Limb (tissue), 2 donors: Measurements from ENCODE around the gene TCFL5.
"Not testable (repeated sequence)": the region's sequence is repeated elsewhere in the genome, so short reads cannot be mapped to it uniquely, and the experiment has no call there.

Experiments used
- DNase-seq, 2 donors: peaks; one replicate each; pipeline ENCODE4 v3.0.0-alpha.2; 2016; ENCODE audit errors: extremely low spot score in 2 of 2

Gene TCFL5

DNA sequence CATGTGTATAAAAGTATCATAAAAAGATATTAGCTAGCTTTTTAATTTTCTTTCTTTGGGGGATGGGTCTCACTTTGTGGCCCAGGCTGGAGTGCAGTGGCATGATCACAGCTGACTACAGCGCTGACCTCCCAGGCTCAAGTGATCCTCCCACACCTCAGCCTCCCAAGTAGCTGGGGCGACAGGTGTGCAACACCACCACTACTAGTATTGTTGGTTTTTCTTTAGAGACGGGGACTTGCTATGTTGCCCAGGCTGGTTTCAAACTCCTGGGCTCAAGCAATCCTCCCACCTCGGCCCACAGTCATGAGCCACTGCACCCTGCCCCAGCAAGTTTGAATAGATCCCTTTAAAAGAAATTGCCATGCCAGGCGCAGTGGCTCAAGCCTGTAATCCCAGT, 6.5 kb downstream of the TCFL5 start:
- no peak for DNase-seq

- no peak for DNase-seq
Measured at GRCh38 chr20:62854121-62854520, 7.5 kb downstream of the TCFL5 start.

- DNase-seq, result not testable (repeated sequence)
Measured at GRCh38 chr20:62853304-62853703, 8.3 kb downstream of the TCFL5 start.

DNA sequence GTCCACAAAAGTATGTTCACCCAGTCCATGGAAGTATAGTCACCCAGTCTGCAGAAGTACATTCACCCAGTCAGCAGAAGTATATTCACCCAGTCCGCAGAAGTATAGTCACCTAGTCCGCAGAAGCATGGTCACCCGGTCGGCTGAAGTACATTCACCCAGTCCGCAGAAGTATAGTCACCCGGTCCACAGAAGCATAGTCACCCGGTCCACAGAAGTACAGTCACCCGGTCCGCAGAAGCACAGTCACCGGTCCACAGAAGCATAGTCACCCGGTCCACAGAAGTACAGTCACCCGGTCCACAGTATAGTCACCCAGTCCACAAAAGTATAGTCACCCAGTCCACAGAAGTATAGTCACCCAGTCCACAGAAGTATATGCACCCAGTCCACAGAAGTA, 8.8 kb downstream of the TCFL5 start:
- DNase-seq, result no peak

GRCh38 chr20:62852196-62852595, 9.4 kb downstream of the TCFL5 start:
- no peak for DNase-seq

GRCh38 chr20:62850333-62850974, 11.2 kb downstream of the TCFL5 start:
- peak in 1 of 2 donors; percentile 45 for DNase-seq

- no peak for DNase-seq
Measured at GRCh38 chr20:62849431-62849830, 12.2 kb downstream of the TCFL5 start.

- DNase-seq, result not testable (repeated sequence)
Measured at GRCh38 chr20:62848917-62849316, 12.7 kb downstream of the TCFL5 start.

- peak in 1 of 2 donors; percentile 48 for DNase-seq
Measured at GRCh38 chr20:62846166-62846890, 15.3 kb downstream of the TCFL5 start.

DNA sequence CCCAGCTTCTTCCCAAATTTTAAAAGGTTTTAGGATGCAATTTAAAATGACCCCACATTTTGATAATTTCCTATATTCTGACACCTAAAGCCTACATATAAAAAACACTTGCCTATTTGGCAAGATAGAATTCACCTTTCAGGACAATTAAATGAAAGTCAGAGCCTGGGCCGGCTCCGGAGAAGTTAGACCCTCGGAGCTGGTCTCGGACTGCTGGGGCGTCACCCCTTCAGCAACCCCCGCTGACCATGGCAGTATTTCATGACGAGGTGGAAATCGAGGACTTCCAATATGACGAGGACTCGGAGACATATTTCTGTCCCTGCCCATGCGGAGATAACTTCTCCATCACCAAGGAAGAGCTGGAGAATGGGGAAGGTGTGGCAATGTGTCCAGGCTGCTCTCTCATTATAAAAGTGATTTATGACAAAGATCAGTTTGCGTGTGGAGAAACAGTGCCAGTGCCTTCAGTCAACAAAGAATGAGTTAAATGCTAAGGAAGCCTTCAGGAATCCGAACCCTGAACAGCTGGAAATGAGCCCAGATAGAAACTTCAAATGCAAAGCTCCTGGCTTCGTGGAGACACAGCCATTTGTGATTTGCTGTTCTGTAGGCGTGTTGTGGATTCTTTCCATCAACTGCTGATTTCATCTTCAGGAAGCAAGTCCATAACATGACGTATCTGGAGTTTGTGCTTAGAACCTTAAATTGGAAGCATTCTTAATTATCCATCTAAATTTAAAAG, 16.0 kb downstream of the TCFL5 start:
- no peak for DNase-seq

DNA sequence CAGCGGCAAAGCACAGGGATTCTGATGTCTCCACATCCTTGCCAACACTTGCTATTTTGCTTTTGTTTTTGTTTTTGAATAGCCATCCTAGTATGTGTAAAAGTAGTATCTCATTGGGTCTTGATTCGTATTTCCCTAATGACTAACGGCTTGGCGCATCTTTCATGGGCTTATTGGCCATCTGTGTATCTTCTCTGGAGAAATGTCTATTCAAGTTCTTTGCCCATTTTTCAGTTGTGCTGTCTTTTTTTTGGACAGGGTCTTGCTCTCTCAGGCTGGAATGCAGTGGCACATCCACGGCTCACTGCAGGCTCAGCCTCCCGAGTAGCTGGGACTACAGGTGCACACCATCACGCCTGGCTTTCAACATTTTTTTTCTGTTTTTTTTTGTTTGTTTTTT, 17.4 kb downstream of the TCFL5 start:
- DNase-seq, result no peak

DNA sequence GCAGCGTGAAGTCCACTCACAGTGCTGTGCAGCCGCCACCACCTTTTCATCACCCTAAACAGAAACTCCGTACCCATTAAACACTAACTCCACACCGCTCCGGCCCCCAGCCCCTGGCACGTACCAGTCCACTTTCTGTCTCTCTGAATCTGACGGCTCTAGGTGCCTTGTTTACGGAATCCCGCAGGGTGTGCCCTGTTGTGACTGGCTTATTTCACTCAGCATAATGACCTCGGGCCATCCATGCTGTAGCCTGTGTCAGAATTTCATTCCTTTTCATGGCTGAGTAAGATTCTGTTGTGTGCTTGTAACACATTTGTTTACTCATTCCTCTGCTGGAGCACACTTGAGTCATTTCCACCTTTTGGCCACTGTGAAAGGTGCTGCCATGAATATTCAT, 18.0 kb downstream of the TCFL5 start:
- no peak for DNase-seq

- DNase-seq, result no peak
Measured at GRCh38 chr20:62841705-62842212, 19.9 kb downstream of the TCFL5 start.

- peak in 1 of 2 donors; percentile 29 for DNase-seq
Measured at GRCh38 chr20:62840244-62841197, 21.1 kb downstream of the TCFL5 start.

GRCh38 chr20:62839816-62840215, 21.8 kb downstream of the TCFL5 start:
- peak in 1 of 2 donors; percentile 38 for DNase-seq

- no peak for DNase-seq
Measured at GRCh38 chr20:62839261-62839660, 22.4 kb downstream of the TCFL5 start.

GRCh38 chr20:62838128-62838891, 23.3 kb downstream of the TCFL5 start:
- DNase-seq, result peak in 1 of 2 donors; percentile 67

DNA sequence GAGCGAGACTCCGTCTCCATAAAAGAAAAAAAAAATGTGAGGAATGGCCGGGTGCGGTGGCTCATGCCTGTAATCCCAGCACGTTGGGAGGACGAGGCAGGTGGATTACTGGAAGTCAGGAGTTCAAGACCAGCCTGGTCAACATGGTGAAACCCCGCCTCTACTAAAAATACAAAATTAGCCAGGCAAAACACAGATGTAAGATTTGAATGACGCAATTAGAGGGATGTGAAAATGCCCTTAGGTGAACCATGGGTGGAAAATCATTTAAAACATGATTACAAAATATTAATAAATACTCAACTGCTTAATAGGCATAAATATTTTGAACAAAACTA, 23.9 kb downstream of the TCFL5 start:
- no peak for DNase-seq

GRCh38 chr20:62836967-62837490, 24.6 kb downstream of the TCFL5 start:
- no peak for DNase-seq
